ENCODE measurements around the gene SEC31B. TPM values are rescaled to one million over a fixed set of nuclear protein-coding genes. Genes with fewer than 3 reads are reported as not detected.

SEC31B gene, protein sequence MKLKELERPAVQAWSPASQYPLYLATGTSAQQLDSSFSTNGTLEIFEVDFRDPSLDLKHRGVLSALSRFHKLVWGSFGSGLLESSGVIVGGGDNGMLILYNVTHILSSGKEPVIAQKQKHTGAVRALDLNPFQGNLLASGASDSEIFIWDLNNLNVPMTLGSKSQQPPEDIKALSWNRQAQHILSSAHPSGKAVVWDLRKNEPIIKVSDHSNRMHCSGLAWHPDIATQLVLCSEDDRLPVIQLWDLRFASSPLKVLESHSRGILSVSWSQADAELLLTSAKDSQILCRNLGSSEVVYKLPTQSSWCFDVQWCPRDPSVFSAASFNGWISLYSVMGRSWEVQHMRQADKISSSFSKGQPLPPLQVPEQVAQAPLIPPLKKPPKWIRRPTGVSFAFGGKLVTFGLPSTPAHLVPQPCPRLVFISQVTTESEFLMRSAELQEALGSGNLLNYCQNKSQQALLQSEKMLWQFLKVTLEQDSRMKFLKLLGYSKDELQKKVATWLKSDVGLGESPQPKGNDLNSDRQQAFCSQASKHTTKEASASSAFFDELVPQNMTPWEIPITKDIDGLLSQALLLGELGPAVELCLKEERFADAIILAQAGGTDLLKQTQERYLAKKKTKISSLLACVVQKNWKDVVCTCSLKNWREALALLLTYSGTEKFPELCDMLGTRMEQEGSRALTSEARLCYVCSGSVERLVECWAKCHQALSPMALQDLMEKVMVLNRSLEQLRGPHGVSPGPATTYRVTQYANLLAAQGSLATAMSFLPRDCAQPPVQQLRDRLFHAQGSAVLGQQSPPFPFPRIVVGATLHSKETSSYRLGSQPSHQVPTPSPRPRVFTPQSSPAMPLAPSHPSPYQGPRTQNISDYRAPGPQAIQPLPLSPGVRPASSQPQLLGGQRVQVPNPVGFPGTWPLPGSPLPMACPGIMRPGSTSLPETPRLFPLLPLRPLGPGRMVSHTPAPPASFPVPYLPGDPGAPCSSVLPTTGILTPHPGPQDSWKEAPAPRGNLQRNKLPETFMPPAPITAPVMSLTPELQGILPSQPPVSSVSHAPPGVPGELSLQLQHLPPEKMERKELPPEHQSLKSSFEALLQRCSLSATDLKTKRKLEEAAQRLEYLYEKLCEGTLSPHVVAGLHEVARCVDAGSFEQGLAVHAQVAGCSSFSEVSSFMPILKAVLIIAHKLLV
- total RNA-seq, result 10 to 100 TPM in 1 of 4 donors, 1 to 10 TPM in 3; 2.6 to 11.3 (median 5.8) TPM

- H3K4me3 ChIP-seq (ENCODE audit: low read depth, poor library complexity, severe bottlenecking), result no peak within 1 kb of the TSS
- DNase-seq (ENCODE audit: low spot score in 2 of 2), result no peak
- 21 to 30% methylated on average over 42 to 45 of the region's 72 CpGs for WGBS, 2 donors
- intact Hi-C loops (cut with DNase I; ENCODE audit: low total_unique reads), result loop anchor here (5.0 to 10.0 kb wide), 2 partner anchors 75 to 172 kb away; partner anchors contain the start of gene SCD
- TF ChIP-seq, protein P1, sequence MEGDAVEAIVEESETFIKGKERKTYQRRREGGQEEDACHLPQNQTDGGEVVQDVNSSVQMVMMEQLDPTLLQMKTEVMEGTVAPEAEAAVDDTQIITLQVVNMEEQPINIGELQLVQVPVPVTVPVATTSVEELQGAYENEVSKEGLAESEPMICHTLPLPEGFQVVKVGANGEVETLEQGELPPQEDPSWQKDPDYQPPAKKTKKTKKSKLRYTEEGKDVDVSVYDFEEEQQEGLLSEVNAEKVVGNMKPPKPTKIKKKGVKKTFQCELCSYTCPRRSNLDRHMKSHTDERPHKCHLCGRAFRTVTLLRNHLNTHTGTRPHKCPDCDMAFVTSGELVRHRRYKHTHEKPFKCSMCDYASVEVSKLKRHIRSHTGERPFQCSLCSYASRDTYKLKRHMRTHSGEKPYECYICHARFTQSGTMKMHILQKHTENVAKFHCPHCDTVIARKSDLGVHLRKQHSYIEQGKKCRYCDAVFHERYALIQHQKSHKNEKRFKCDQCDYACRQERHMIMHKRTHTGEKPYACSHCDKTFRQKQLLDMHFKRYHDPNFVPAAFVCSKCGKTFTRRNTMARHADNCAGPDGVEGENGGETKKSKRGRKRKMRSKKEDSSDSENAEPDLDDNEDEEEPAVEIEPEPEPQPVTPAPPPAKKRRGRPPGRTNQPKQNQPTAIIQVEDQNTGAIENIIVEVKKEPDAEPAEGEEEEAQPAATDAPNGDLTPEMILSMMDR (IDR thresholded peaks at IDR 0.05), result no peak
- no peak for TF ChIP-seq POLR2A (IDR thresholded peaks at IDR 0.05)
Measured at GRCh38 chr10:100519311-100520051, at the start of gene SEC31B. TSS of gene SEC31B (minus strand) at chr10:100519861. CDS start at chr10:100516952, 2,909 bp downstream.

DNA sequence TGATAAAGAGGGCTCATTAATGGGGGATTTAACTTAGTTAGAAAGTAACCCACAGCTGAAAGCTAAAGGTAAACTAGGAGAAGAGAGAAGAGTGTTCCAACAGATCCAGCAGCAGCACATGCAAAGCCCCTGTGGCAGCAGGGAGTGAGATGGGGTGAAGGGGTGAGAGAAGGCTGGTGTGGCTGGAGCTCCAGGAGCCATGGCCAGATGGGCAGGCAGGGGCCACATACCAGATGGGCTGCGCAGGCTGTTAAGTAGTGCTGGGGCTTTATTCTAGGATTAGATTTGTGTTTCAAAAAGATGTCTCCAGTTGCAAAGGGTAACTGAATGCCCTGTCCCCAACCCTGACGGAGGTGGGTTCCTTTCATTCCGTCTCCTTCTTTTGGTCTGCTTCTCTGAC, 49.3 kb upstream of the SEC31B start:
- intact Hi-C loops (cut with DNase I; ENCODE audit: low total_unique reads), result no loop called here
- H3K4me3 ChIP-seq (ENCODE audit: low read depth, poor library complexity, severe bottlenecking), result no peak overlapping the region
- no peak for TF ChIP-seq POLR2A (IDR thresholded peaks at IDR 0.05)
- TF ChIP-seq, protein P1 (IDR thresholded peaks at IDR 0.05), result no peak
- 82 to 85% methylated on average over 3 of the region's 3 CpGs for WGBS, 2 donors
- peak in 1 of 2 donors; percentile 17 for DNase-seq (ENCODE audit: low spot score in 2 of 2)

DNA sequence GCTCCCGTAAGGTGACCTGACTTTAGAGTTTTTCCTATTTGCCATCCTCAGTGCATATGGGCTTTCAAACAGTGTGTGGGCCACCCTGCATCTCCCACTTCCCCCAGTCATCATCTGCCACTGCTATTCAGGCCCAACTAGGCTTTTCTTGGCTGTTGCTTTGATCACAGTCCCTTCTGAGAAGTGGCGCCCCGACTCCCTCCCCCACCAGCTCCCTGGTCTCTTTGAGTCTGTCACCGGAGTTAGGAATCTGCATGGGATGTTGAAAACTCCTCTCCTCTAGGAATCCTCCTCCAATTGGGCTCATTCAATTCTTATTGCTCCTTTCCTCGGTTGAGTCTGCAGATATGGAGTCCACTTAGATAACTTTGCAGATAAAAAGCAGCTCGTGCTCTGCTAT, 48.2 kb upstream of the SEC31B start:
- TF ChIP-seq POLR2A (IDR thresholded peaks at IDR 0.05), result no peak
- TF ChIP-seq, protein P1 (IDR thresholded peaks at IDR 0.05), result no peak
- H3K4me3 ChIP-seq (ENCODE audit: low read depth, poor library complexity, severe bottlenecking), result no peak overlapping the region
- intact Hi-C loops (cut with DNase I; ENCODE audit: low total_unique reads), result no loop called here
- 24 to 30% methylated on average over 6 of the region's 6 CpGs for WGBS, 2 donors
- DNase-seq (ENCODE audit: low spot score in 2 of 2), result peak in 1 of 2 donors; percentile 83

DNA sequence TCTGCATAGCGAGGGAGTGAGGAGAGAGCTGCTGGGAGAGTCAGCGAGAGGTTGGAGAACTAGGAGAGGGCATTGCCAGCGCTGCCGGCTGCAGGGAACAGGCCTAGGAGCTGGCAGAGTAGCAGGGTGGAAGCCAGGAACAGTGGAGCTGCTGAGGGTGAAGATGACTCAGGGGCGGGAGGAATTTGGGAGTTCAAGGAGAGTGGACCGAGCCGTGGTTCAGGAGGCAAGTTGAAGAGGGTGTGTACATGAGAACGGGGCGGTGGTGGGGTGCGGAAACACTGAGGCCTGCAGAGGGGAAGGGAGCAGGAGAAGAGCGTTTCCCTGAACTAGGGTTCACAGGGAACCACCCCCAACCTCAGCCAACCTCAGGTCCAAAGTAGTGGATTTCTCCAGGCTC, 47.6 kb upstream of the SEC31B start:
- DNase-seq (ENCODE audit: low spot score in 2 of 2), result peak in 1 of 2 donors; percentile 81
- intact Hi-C loops (cut with DNase I; ENCODE audit: low total_unique reads), result no loop called here
- 40 to 42% methylated on average over 11 of the region's 11 CpGs for WGBS, 2 donors
- H3K4me3 ChIP-seq (ENCODE audit: low read depth, poor library complexity, severe bottlenecking), result no peak overlapping the region
- TF ChIP-seq, protein P1 (IDR thresholded peaks at IDR 0.05), result no peak
- no peak for TF ChIP-seq POLR2A (IDR thresholded peaks at IDR 0.05)

DNA sequence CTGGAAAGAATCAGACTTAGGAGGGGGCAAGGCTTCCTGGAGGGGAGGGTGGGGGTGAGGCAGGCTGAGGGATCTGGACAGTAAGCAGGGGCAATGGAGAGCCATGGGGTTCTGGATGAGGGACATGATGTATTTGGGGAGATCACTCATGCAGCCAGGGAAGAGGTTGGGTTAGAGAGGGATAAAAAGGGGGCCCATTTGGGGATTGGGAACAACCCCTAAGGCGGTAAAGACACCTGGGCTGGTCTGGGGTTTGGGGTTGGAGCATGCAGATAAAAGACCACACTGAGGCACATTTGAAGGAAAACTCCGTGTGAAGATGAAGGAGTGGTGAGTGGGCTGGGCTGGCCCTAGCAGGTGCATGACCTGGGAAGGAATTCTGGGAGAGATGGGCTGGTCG, 46.9 kb upstream of the SEC31B start:
- peak in 1 of 2 donors; percentile 23 for DNase-seq (ENCODE audit: low spot score in 2 of 2)
- intact Hi-C loops (cut with DNase I; ENCODE audit: low total_unique reads), result no loop called here
- H3K4me3 ChIP-seq (ENCODE audit: low read depth, poor library complexity, severe bottlenecking), result no peak overlapping the region
- no peak for TF ChIP-seq POLR2A (IDR thresholded peaks at IDR 0.05)
- TF ChIP-seq, protein P1 (IDR thresholded peaks at IDR 0.05), result no peak
- WGBS, 2 donors, result 36 to 47% methylated on average over 3 of the region's 3 CpGs

Measured in lower leg skin (tissue), 4 donors.